CD4-positive, alpha-beta T cell treated with Interleukin-4 for 4 hours (primary cell): ENCODE data around the gene UBE2M.
A peak's percentile ranks its signal among the peaks of the same experiment; 100 is the strongest.

ENCODE experiments used
- DNase-seq: peaks from one replicate; pipeline ENCODE4 v3.0.0-alpha.2; 2020

The UBE2M gene

GRCh38 chr19:58538257-58539168 is 19.9 kb downstream of the UBE2M start:
- no peak for DNase-seq

GRCh38 chr19:58536852-58537798 is 21.3 kb downstream of the UBE2M start:
- DNase-seq: no peak

- no peak for DNase-seq
Measured at GRCh38 chr19:58535857-58536256, 22.6 kb downstream of the UBE2M start.

GRCh38 chr19:58531034-58531840 is 27.2 kb downstream of the UBE2M start:
- DNase-seq: no peak

GRCh38 chr19:58529405-58529804 is 29.0 kb downstream of the UBE2M start:
- no peak for DNase-seq

GRCh38 chr19:58522709-58523108 is 35.7 kb downstream of the UBE2M start:
- no peak for DNase-seq

- DNase-seq: no peak
Measured at GRCh38 chr19:58521651-58522050, 36.8 kb downstream of the UBE2M start.

GRCh38 chr19:58520257-58520599 is 38.2 kb downstream of the UBE2M start:
- no peak for DNase-seq

GRCh38 chr19:58519355-58520256 is 38.8 kb downstream of the UBE2M start, which contains the start of gene ZBTB45:
Gene ZBTB45 (minus strand): TSS chr19:58519810. CDS start chr19:58517673, 2,137 bp downstream.
- DNase-seq: peak; percentile 94

GRCh38 chr19:58519087-58519354 is 39.4 kb downstream of the UBE2M start:
- DNase-seq: peak; percentile 42

GRCh38 chr19:58518256-58519086 is 39.9 kb downstream of the UBE2M start:
- DNase-seq: no peak

- DNase-seq: no peak
Measured at GRCh38 chr19:58516964-58517833, 41.2 kb downstream of the UBE2M start.

GRCh38 chr19:58516246-58516836 is 42.1 kb downstream of the UBE2M start:
- no peak for DNase-seq

- DNase-seq: no peak
Measured at GRCh38 chr19:58515259-58515658, 43.2 kb downstream of the UBE2M start.

GRCh38 chr19:58514564-58515022 is 43.8 kb downstream of the UBE2M start:
- no peak for DNase-seq

GRCh38 chr19:58513694-58514563 is 44.5 kb downstream of the UBE2M start:
- DNase-seq: peak; percentile 92

GRCh38 chr19:58513213-58513693 is 45.2 kb downstream of the UBE2M start:
- DNase-seq: no peak
